GM18868 (cell line): ENCODE data around the gene ROBO4.

Source experiments
- ATAC-seq: cut with Tn5 transposase; IDR thresholded peaks from one replicate; pipeline ENCODE4 v1.9.1; 2021; ENCODE audit warnings: mild to moderate bottlenecking, moderate library complexity; ENCODE audit not compliant: unreplicated experiment

ROBO4 gene

DNA sequence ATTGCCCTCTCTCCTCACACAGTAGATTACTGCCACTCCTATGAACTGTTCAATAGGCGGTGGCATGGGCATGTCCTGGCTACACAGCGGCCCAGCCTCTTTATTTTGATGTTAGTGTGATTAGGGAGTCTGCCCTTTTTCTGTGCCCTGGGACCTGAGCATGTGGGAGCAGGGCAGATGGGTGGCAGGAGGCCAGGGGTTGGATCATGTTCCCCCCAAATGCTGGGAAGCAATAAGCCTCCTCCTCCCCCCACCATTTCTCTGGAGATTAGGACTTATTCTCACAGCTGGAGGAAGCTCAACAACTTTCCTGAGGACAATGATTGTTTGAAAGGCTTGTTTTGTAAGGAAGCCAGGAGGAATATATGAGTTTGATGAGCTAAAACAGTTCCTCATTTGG is 22.2 kb upstream of the ROBO4 start:
- no peak for ATAC-seq

DNA sequence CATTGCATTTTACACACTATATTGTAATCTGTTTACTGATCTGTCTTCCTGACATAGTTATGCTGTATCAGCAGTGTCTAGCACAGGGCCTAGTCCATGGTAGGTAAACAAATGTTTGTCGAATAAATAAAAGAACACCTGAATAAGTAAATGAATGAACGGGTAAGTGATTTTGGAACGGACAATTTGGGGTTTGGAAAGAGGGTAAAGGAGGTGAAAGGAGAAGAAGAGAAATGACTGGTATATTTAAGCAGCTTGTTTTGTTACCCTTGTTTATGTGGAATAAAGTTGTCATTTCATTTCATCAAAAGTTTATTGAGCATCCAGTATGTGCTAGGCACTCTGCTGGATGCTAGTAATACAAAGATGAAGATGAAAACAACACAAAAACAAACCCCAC is 21.3 kb upstream of the ROBO4 start, which contains the start of gene HEPN1:
HEPN1 (plus strand) TSS at position 301 of the 400 bp plus-strand sequence.
- no peak for ATAC-seq

DNA sequence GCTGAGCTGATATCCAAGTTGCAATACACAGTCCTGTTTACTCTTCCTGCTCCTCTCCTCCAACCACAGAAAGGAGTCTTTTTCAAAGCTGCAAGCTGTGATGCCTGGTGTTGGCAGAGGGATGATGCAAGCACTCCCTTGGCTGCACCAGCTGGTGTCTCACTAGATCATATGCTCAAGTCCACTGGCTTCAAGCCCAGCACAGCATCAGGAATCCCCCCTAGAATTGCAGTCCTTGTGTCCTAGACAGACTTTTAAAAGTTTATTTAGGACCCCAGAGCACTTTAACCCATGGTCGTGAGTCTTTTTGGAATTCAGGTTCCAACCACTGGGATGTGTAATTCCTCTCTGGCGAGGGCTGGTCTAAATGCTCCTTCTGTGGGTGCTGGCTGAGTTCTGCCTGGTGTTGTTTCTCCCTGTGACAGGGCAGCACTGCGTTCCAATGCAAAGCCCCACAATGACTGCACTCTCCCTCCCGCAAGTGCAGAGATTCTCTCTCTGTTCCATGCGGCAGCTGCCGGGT is 19.5 kb upstream of the ROBO4 start:
- no peak for ATAC-seq

DNA sequence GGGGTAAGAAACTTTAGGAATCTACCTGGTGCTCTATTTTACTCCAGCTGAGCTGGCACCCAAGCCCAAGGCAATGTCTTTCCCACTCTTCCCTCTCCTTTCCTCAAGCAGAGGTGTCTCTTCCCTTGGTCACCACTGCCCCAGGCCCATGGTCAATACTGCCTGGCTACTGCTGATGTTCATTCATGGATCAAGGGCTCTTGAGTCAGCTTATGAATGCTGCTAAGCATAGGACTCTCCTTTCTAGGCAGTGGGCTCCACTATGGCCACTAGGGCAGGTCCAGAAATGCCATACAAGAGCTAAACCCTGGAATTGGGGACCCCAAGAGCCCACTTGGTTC is 18.7 kb upstream of the ROBO4 start:
- ATAC-seq = no peak

DNA sequence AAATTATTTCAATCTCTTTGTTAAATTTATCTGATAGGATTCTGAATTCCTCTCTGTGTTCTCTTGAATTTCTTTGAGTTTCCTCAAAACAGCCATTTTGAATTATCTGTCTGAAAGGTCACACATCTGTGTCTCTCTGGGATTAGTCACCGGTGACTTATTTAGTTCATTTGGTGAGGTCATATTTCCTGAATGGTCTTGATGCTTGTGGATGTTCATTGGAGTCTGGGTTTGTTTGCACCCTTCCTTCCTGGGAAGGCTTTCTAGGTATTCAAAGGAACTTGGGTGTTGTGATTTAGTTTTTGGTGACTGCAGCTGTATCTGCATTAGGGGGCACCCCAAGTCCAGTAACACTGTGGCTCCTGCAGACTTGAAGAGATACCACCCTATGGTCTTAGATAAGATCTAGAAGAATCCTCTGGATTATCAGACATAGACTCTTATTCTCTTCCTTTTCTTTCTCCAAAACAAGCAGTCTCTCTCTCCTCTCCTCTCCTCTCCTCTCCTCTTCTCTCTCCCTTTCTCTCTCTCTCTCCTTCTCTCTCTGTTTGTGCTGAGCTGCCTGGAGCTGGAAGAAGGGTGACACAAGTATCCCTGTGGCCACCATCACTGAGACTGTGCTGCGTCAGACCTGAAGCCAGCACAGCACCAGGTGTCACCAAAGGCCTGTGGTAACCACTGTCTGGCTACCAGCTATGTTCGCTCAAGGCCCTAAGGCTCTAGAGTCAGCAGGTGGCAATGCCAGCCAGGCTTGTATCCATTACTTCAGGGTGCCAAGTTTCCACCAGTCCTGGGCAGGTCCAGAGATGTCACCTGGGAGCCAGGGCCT is 18.1 kb upstream of the ROBO4 start:
- ATAC-seq = no peak

DNA sequence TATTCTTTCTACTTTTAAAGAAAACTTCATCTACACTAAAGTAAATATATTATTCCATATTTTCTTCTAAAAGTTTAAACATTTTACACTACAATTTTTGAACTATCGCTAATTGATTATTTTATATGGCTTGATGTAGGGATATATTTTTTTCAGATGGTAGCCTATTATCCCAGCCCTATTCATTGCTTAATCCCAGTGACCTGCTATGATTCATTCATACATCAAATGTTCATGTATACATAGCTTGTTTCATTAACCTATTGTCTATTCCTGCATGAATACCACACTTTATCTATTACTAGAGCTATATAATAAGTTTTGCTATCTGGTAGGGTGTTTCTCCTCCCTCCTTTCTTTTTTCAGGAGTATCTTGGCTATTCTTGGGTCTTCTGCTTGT is 5.0 kb upstream of the ROBO4 start:
- no peak for ATAC-seq

DNA sequence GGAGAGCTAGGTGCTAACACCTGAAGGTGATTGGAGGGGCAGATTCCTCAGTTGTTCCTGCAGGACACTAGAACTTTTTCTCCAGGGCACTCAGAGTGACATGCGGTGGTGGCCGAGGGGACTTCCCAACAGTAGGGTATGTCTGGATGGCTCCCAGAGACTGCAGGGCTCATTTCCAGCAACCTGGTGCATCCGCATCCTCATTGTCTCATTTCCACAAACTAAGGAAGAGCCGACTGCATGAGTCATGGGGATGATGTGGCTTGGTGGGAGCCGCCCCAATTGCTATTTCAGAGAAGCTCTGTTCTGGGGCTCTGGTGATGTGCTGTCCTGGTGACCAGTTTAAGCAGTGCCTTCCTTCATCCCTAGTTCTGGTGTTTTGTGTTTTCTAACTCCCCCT is 2.8 kb upstream of the ROBO4 start:
- no peak for ATAC-seq

DNA sequence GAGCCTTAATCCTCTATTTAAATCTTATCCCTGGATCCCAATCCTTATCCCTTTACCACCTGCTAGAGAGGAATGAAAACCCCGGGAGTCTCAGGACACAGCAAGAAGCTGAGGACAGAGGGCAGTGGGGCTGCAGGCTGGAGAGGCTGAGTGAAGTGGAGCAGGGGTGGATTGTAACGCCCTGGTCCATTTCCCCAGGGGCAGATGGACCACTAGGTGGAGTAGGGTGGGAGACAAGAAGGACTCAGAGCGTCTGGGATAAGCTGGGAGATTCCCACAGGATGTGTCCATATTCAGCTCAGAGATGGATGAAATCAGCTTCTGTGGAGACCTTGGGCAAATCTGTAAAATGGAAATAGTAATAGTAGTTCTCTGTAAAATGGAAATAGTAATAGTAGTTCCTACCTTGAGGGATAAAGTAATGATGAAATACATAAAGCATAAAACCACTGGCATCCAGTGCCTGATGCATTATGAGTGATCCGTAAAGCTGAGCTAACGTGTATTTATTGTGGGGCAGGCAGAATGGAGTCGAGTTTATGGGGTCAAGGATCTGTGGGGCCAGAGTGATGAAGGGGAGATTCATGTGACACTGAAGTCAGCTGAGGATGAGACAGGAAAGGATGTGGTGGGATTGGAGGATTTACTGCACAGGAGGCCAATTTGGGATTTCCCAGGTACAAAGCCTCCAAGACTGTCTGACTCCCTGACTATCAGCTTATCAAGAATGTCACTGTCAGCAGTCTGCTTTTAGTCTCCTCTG is 1.9 kb upstream of the ROBO4 start:
- no peak for ATAC-seq

DNA sequence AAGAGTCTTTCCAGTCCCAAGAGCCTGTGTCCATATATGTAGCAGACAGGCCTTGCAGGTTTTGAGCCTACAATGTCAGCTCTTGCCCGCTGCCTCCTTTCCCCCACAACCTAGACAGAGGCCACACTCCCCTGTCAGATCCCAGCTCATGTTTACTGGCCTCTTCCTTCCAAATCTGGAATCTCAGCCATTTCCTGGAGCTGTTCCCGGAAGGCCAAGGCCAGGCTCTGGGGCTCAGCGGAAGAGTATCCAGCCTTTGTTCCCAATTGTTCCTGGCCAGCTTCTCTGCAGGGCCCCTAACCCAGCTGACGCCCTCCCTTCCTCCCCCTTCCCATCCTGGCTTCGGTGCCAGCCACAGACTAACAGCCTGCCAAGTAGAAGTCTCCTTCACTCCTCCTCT is 1.0 kb upstream of the ROBO4 start:
- no peak for ATAC-seq

DNA sequence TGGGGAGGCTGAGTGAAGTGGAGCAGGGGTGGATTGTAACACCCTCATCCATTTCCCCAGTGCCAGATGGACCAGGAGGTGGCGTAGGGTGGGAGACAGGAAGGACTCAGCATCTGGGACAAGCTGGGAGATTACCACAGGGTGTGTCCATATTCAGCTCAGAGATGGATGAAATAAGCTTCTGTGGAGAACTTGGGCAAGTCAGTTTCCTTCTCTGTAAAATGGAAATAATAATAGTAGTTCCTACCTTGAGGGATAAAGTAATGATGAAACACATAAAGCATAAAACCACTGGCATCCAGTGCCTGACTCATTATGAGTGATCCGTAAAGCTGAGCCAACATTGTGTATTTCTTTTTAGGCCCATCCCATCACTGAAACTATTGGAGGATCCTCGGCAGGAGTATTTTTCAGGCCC is 607 bp upstream of the ROBO4 start:
- no peak for ATAC-seq

DNA sequence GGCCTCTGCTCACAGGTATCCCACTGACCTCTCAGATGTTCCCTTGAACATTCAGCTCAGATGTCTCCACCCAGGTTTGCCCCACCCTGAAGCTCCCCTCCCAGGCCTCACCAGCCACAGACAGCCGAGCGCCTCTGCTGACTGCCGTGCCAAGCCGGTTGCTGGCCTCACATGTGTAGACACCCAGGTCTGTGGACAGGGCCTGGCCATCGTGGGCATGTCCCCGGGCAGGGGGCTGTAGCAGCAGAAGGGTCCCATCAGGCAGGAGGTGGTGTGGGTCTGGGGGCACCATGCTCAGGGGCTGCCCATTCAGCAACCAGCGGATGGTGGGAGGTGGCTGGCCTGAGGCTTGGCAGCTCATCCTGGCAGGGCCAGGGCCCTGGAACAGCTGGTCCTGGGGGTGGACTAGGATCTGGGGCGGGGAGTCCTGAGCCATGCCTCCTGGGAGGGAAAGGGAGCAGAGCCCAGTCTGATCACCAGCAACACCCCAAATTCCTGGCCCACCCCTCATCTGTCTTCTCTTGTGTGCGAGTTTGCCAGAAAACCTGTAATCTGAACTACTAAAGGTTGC is 759 bp downstream of the ROBO4 start:
- no peak for ATAC-seq

DNA sequence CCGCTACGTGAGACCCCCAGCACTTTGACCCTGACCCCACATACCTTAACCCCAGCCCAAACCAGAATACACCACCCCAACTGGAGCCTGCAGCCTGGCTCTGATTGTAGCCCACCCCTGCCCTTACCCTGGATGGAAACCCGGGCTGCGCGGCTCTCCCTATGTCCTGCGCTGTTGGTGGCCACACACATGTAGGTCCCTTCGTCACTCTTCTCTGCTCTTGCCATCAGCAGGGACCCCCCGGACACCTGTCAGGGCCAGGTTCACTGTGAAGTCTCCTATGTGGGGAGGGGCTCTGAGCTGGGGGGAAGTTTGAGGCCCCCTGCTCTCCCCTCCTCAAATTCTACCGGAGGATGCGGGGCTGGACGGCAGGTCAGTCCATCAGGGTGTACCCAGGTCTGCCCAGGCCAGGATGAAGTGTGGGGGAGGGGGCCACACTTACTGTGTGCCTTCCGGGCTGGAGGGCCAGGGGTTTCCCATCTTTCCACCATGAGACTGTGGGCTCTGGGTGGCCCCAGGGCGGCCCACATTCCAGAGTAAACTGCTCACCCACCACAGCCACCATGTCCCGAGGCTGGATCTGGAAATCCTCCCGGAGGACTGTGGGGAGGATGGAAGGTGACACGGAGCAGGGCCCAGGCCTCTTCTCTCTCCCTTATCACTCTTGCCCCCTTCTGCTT is 1.5 kb downstream of the ROBO4 start:
- no peak for ATAC-seq

DNA sequence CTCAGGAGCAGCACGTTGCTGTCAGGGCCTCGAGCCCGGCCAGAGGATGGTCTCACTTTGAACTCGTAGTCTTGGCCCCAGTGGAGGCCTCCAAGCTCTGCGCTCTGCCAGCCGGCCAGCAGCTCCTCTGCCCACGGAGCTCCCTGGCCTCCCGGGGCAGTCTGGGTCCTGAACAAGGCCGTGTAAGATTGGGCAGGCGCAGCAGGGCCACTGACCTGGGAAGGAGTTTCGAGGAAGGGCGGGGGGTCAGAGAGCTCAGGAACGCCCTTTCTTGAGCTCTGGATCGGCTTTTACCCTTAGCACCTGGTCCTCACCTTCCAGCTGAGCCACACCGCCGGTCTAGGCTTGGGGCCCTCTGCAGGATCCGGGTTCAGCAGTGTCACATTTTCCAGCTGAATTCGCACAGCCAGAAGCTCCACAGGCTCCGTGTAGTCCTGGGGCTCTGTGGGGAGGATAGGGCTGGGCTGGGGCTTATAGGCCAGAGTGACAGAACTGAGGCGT is 2.1 kb downstream of the ROBO4 start:
- no peak for ATAC-seq

DNA sequence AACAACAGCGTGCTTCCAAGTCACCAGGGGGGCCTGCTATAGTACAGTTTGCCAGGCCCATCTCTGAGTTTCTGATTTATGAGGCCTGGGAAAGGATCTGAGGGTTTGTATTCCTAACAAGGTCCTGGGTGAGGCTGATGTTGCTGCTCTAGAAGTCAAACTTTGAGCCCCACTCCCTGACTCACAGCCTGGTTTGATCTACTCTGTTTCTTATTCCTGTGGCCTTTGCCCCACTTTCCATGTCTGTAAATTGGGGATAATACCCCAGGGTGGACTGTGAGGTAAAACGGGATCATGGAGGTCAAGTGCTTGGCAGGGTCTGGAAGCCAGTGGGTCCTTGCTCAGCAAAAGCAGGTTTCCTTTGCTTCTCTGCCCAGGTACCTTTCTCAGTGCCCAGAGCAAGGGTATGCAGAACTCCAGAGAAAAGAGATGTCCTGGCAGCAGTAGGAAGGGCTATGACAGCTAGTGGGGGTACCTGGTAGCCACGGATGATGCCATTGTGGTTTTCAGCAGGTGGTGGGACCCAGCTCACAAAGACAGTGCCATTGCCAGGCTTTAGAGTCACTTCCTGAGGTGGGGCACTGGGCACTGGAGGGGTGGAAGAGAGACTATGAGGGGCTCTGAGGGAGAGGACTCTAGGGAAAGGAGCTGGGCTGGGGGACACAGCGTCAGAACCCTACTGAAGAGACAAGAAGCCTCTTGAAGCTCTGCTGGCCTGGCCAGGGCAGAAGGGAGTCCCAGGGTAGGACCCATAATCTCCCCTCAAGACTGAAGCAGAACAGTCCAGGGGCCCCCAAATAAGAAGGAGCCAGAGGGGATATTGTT is 2.8 kb downstream of the ROBO4 start:
- no peak for ATAC-seq

DNA sequence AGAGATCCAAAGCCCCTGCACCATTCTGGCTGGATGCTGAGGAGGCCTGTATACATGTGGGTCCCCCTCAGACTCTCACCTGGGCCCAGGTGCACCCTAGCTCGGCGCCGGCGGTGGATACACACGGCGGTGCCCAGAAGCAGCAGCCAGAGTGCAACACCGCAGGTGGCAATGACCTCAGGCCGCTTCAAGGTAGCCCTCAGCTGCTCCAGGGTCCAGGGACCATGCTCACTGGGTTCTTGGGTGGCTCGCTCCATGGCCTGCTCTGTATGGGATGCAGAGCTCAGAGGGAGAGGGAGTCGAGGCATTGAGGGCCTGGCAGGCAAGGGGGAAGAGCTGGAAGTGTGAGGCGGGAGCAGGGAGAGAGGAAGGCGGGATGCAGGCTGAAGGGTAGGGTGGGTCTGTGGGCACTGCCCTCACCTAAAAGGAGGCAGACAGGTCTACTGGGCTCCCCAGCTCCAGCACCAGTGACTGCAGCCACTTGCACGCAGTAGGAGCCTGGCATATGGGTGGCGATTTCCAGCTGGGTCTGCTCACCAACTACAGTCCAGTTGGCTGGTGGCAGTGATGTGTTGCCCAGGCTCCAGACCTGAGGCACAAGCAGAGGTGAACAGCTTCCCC is 3.8 kb downstream of the ROBO4 start:
- no peak for ATAC-seq

DNA sequence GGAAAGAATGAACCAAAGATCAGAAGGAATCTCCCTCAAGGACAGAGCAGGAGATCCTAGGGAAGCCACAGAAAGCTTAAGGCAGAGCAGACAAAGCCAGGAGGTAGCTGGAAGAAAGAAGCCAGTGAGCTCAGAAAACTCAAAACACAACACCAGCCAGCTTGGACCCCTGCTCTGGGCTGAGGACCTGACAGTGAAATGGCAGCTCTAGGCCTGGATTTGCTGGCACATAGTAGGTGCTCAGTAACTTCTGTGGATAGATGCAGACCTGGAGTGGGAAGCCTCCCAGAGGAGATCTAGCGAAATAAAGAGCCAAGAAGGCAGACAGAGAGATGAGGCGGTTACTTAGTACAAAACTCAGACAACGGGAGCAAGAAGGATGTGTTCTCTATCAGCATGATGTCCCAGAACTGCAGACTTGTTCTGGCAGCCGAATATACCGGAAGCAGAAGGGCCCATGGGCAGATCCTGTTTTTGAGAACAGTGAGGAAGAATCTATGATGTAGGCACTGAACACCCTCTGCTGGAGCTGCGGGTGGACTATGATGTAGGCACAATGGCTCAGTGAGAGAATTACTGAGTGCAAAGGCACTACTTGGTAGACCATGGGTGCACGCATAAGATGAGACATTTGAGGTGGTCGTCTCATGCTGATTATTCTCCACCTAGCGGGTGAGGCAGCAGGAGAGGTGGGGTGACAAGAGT is 4.8 kb downstream of the ROBO4 start:
- ATAC-seq = no peak

DNA sequence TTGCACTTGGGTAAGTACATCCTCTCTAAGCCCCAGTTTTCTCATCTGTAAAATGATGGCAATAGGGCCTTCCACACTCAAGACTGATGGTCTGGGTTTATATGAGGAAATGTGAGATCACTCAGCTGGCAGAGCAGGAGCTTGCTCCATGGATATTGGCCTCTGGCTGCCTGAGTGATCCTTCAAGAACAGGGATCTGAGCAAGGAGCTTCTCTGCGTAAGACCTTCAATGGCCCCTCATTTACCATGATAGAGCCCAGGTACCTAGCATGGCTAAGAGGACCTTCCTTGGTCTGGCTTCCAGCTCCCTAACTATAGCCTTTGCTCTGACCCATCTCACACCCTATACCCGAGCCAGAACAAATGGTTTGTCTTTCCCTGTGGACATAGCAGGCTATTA is 5.5 kb downstream of the ROBO4 start:
- no peak for ATAC-seq

DNA sequence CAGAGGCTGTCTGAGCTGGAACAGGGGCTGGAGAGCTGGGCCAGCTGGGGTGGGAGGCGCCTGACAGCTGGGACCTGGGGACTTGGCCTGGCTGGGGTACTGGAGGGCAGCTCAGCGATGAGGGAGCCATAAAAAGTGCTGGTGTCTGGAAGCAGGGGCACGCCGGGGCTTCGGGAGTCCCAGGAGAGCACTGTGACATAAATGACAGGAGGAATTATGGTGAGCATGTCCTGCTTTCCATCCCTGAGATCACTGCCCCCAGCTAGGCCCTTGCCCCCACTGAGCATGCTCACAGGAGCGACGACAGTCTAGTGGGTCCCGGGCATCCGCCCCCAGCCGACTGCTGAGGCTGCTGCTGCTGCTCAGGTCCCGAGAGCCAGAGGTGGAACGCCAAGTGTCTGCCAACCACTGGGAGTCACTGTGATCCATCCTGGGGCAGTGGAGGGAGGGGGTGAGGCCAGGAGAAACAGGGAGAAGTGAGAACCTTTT is 6.2 kb downstream of the ROBO4 start:
- no peak for ATAC-seq
